Heart left ventricle (tissue), 16 donors: ENCODE measurements around the gene CLIP2. TPM values are rescaled to one million over a fixed set of nuclear protein-coding genes. Genes with fewer than 3 reads are reported as not detected.
"Not testable (repeated sequence)": the region's sequence is repeated elsewhere in the genome, so short reads cannot be mapped to it uniquely, and the experiment has no call there.

Source experiments
- ATAC-seq, 4 donors: fragments of 200-7000 bp; cut with Tn5 transposase; one replicate each; pipeline ENCODE4 v1.9.1; 2020 to 2022; ENCODE audit warnings: moderate library complexity in 4 of 4, mild to moderate bottlenecking in 3 of 4, moderate number of reproducible peaks in 1 of 4
- DNase-seq, 5 donors: peaks; one replicate each; pipeline ENCODE4 v3.0.0-alpha.2; 2020
- H3K27ac ChIP-seq, 12 donors: fragments of 200-600 bp; sonication (generic) in 4 of 12; one replicate each; pipeline versions ENCODE4 v1.5.0 to v1.8.0; 2016 to 2022; ENCODE audit warnings: mild to moderate bottlenecking in 2 of 12
- H3K27me3 ChIP-seq, 9 donors: fragments of 200-600 bp; sonication (generic) in 2 of 9; one replicate each; pipeline versions ENCODE4 v1.5.1 to v1.8.0; 2016 to 2022; ENCODE audit warnings: mild to moderate bottlenecking in 3 of 9
- H3K36me3 ChIP-seq, 9 donors: fragments of 200-600 bp; sonication (generic) in 2 of 9; one replicate each; pipeline versions ENCODE4 v1.5.0 to v1.8.0; 2018 to 2022; ENCODE audit warnings: mild to moderate bottlenecking in 2 of 9
- H3K4me1 ChIP-seq, 12 donors: fragments of 200-600 bp; sonication (generic) in 4 of 12; one replicate each; pipeline versions ENCODE4 v1.5.0 to v1.8.0; 2016 to 2022; ENCODE audit warnings: mild to moderate bottlenecking in 3 of 12
- H3K4me3 ChIP-seq, 12 donors: fragments of 200-600 bp; sonication (generic) in 4 of 12; one replicate each; pipeline versions ENCODE4 v1.5.0 to v1.8.0; 2017 to 2022; ENCODE audit warnings: mild to moderate bottlenecking in 9 of 12, moderate library complexity in 4 of 12
- H3K9me3 ChIP-seq, 12 donors: fragments of 200-600 bp; sonication (generic) in 4 of 12; one replicate each; pipeline versions ENCODE4 v1.5.0 to v1.8.0; 2016 to 2022; ENCODE audit warnings: mild to moderate bottlenecking in 1 of 12
- POLR2A ChIP-seq, 2 donors: fragments of 450-650 bp; IDR thresholded peaks; one replicate each; pipeline ENCODE4 v1.6.1; 2017; ENCODE audit warnings: antibody characterized with exemption in 2 of 2, mild to moderate bottlenecking in 2 of 2, moderate library complexity in 2 of 2
- WGBS, 4 donors: extraction: QIAGEN DNeasy Blood & Tissue Kit in 2 of 4; methylation state at CpG; one replicate each; pipeline versions ENCODE4 v1.1.5 to v1.1.7; 2013 to 2018; 5-methylcytosine and 5-hydroxymethylcytosine counted together
- intact Hi-C, 10 donors: fragments of 100-400 bp; cut with DNase I; formaldehyde crosslinking; loops; one replicate each; pipeline versions ENCODE4 v1.11.1 to v1.14.2; 2022
- polyA plus RNA-seq, 2 donors: library from polyadenylated mRNA; stranded (reverse); fragments of 200-250 nt; gene quantifications; one replicate each; pipeline ENCODE4 v1.2.3, GENCODE V29; 2013
- total RNA-seq, 9 donors: library from RNA; depleted of rRNA in 2 of 9; stranded (reverse); fragments of >200 nt in 2 of 9; fragmentation: NEBNext Ultra II Directional in 3 of 9; extraction: Animal tissue kit (Norgen Biotek cat#: 25700) in 3 of 9; gene quantifications; one replicate each; pipeline versions ENCODE4 v1.1.0 to v1.2.4, GENCODE V29; 2016 to 2023
- TF ChIP-seq, protein P1 (sequence below), 12 donors: fragments of 200-600 bp; sonication (generic) in 4 of 12; IDR thresholded peaks; one replicate each; pipeline versions ENCODE4 v1.5.0 to v1.8.0; 2018 to 2022; ENCODE audit warnings: antibody characterized with exemption in 12 of 12, mild to moderate bottlenecking in 5 of 12
- donor health status: ischemic (EF 13 %, LVEDD 7.1; RV severe dilation, severe dysfunction).
- donor health status: healthy with polysubstance abuse.
- donor health status: DM: no; HTN: yes; CAD: no.
- donor health status: DM: no; HTN: no; CAD: no.
- donor health status: ischemic (EF 25% LVEDD 6.9; RV normal size, moderate dysfunction).
- donor health status: ischemic (EF 25% LVEDD 5.7; RV mildly dilated, moderate dysfunction).
- donor health status: healthy.
- donor health status: DM: yes; HTN: yes; CAD: no.
- donor health status: ischemic (EF 35%, LVEDD 5.7; RV mildly dilated, moderate dysfunction).
- donor health status: nonischemic (EF 11% LVEDD 7.7; RV severe dilation, severe dysfunction).
- donor health status: DM: yes; HTN: yes; CAD: no.
- donor health status: PGD.
- donor health status: ischemic (EF 29% LVEDD 5.4; RV normal size, mild dysfunction).
- donor health status: nonischemic (EF 23%, LVEDD 6.1; RV moderate dilation, normal function).

The CLIP2 gene
- total and polyA plus RNA-seq, 11 donors: 4.2 to 17.7 (median 9.0) TPM

- no peaks in the 10 kb centered on the region for H3K36me3 ChIP-seq
- no peak for TF ChIP-seq POLR2A (IDR thresholded peaks at IDR 0.05)
- TF ChIP-seq, protein P1, sequence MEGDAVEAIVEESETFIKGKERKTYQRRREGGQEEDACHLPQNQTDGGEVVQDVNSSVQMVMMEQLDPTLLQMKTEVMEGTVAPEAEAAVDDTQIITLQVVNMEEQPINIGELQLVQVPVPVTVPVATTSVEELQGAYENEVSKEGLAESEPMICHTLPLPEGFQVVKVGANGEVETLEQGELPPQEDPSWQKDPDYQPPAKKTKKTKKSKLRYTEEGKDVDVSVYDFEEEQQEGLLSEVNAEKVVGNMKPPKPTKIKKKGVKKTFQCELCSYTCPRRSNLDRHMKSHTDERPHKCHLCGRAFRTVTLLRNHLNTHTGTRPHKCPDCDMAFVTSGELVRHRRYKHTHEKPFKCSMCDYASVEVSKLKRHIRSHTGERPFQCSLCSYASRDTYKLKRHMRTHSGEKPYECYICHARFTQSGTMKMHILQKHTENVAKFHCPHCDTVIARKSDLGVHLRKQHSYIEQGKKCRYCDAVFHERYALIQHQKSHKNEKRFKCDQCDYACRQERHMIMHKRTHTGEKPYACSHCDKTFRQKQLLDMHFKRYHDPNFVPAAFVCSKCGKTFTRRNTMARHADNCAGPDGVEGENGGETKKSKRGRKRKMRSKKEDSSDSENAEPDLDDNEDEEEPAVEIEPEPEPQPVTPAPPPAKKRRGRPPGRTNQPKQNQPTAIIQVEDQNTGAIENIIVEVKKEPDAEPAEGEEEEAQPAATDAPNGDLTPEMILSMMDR (IDR thresholded peaks at IDR 0.05): no peak
- ATAC-seq: no peak
- no peak overlapping the region for H3K4me3 ChIP-seq
- no peaks in the 10 kb centered on the region for H3K4me1 ChIP-seq
- H3K27me3 ChIP-seq: peaks cover 0 to 3% (median 0%) of the 10 kb centered on the region in 9 donors
- H3K9me3 ChIP-seq: peaks cover 0 to 13% (median 8%) of the 10 kb centered on the region in 12 donors
- intact Hi-C loops: loop anchor here in 1 of 10 donors (5.0 kb wide), 1 partner anchor 124 kb away; no protein-coding TSS in a partner anchor
- H3K27ac ChIP-seq: no peak overlapping the region
- 95 to 98% (median 96%) methylated on average over 2 of the region's 2 CpGs for WGBS, 4 donors
- DNase-seq: no peak
Observed at GRCh38 chr7:74438327-74438726, 149.1 kb downstream of the CLIP2 start.

DNA sequence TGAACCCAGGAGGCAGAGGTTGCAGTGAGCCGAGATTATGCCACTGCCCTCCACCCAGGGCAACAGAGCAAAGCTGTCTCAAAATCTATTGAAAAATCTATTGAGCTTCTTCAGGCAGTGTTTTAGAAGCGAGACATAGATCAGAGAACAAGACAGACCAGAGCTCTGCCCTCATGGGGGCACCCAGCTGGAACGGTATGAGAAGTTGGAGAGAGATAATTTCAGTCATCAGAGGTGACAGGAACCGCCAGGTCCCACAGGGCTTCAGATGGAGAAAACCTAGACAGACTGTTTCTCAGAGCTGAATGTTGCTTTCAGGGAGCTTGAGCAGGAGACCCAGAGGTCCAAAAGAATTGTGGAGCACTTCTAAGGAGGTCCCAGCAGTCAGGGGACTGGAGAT lies 150.3 kb downstream of the CLIP2 start:
- H3K27me3 ChIP-seq: peaks cover 0 to 3% (median 0%) of the 10 kb centered on the region in 9 donors
- WGBS, 4 donors: 88 to 91% (median 91%) methylated on average over 4 of the region's 4 CpGs
- ATAC-seq (no peak), DNase-seq (peak in 2 of 5 donors; percentile 2 to 32)
- H3K36me3 ChIP-seq: no peaks in the 10 kb centered on the region
- TF ChIP-seq, protein P1 (IDR thresholded peaks at IDR 0.05): no peak
- no peak for TF ChIP-seq POLR2A (IDR thresholded peaks at IDR 0.05)
- peaks cover 0 to 13% (median 8%) of the 10 kb centered on the region in 12 donors for H3K9me3 ChIP-seq
- H3K4me1 ChIP-seq: no peaks in the 10 kb centered on the region
- intact Hi-C loops: loop anchor here in 1 of 10 donors (5.0 kb wide), 1 partner anchor 123 kb away; no protein-coding TSS in a partner anchor
- no peak overlapping the region for H3K27ac ChIP-seq
- H3K4me3 ChIP-seq: no peak overlapping the region

- intact Hi-C loops: loop anchor here in 1 of 10 donors (10.0 kb wide), 1 partner anchor 85 kb away; no protein-coding TSS in a partner anchor
- not testable (repeated sequence) for H3K36me3 ChIP-seq, DNase-seq, H3K4me1 ChIP-seq, H3K27me3 ChIP-seq, H3K27ac ChIP-seq, H3K4me3 ChIP-seq, ATAC-seq
- 93 to 96% (median 95%) methylated on average over 3 of the region's 3 CpGs for WGBS, 4 donors
- peaks cover 0 to 13% (median 8%) of the 10 kb centered on the region in 12 donors for H3K9me3 ChIP-seq
Observed at GRCh38 chr7:74440143-74440542, 150.9 kb downstream of the CLIP2 start.

DNA sequence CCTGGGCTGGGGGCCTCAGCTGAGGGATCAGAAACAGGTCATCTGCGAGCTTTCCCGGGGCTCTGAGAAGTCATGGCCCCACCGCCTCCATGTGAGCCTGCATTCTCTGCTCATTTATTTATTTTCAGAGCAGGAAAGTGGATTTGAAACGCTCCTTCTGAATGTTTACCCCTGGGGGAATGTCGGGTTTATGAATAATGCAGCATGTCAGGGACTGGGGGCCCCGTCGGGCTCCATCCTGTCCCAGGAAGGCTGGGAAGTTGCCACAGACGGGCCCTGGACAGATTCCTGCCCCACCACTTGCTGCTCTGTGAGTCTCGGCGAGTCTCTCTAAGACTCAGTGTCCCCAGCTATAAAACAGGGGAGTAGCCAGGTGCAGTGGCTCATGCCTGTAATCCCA lies 152.6 kb downstream of the CLIP2 start:
- peaks cover 0 to 13% (median 8%) of the 10 kb centered on the region in 12 donors for H3K9me3 ChIP-seq
- TF ChIP-seq, protein P1 (IDR thresholded peaks at IDR 0.05): no peak
- no peak for TF ChIP-seq POLR2A (IDR thresholded peaks at IDR 0.05)
- DNase-seq (no peak), ATAC-seq (no peak)
- H3K27me3 ChIP-seq: peaks cover 0 to 3% (median 0%) of the 10 kb centered on the region in 9 donors
- H3K36me3 ChIP-seq: no peaks in the 10 kb centered on the region
- no peaks in the 10 kb centered on the region for H3K4me1 ChIP-seq
- no peak overlapping the region for H3K4me3 ChIP-seq
- H3K27ac ChIP-seq: no peak overlapping the region
- WGBS, 4 donors: 66 to 74% (median 72%) methylated on average over 10 of the region's 10 CpGs
- intact Hi-C loops: loop anchor here in 1 of 10 donors (10.0 kb wide), 1 partner anchor 83 kb away; no protein-coding TSS in a partner anchor
